ENCODE measurements around the gene BTBD9. TPM values are rescaled to one million over a fixed set of nuclear protein-coding genes. Genes with fewer than 3 reads are reported as not detected.

BTBD9 gene
- total RNA-seq, 2 experiments from 2014 or later, result 11.0 to 13.8 TPM

DNA sequence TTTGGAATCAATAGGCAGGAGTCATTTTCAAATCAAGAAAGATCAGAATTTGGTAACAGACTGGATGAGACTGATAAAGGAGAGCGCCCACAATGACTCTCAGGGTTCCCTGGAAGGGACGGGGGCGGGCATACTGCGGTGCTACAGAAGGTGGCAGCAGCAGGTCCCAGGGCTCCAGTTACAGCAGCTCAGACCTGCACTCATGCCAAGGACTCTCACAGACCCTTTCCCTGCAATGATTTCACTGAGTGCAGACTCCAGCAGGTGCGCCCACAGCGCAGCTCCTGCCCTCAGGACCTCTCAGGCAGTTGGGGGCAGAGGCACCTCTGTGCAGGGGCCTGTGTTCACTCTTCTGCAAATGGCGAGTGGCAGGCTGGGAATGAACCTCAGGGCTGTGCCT lies 460.4 kb downstream of the BTBD9 start:
- no peak overlapping the region for H3K27ac Mint-ChIP-seq
- DNase-seq, result no peak

DNA sequence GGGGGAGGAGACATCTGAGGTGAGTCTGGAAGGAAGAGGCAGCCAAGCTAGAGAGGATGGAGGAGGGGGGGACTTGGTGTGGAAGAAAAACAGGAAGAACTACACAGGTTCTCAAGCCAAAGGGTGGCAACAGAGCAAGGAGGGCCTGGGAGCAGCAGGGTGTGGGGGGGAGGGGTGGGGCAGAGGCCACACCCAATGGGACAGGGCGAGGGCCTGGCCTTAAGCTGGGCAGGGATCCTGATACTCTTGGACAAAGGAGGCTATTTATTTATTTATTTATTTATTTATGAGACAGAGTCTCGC lies 461.2 kb downstream of the BTBD9 start:
- DNase-seq (no peak), ATAC-seq (no peak)
- Mint-ChIP-seq H3K9me3 (ENCODE audit: low read depth) (no peaks in the 10 kb centered on the region), H3K4me3 (no peak overlapping the region), H3K27ac (no peak overlapping the region), H3K27me3 (no peaks in the 10 kb centered on the region), H3K4me1 (no peaks in the 10 kb centered on the region), H3K36me3 (no peaks in the 10 kb centered on the region)
- CTCF ChIA-PET, result no interaction called here

More for the DNA sequence above, 460.4 kb downstream of the BTBD9 start:
- no peaks in the 10 kb centered on the region for H3K4me1 Mint-ChIP-seq
- H3K36me3 Mint-ChIP-seq, result no peaks in the 10 kb centered on the region
- CTCF ChIA-PET, result no interaction called here
- no peak overlapping the region for H3K4me3 Mint-ChIP-seq
- no peak for ATAC-seq
- no peaks in the 10 kb centered on the region for H3K9me3 Mint-ChIP-seq (ENCODE audit: low read depth)
- H3K27me3 Mint-ChIP-seq, result no peaks in the 10 kb centered on the region

DNA sequence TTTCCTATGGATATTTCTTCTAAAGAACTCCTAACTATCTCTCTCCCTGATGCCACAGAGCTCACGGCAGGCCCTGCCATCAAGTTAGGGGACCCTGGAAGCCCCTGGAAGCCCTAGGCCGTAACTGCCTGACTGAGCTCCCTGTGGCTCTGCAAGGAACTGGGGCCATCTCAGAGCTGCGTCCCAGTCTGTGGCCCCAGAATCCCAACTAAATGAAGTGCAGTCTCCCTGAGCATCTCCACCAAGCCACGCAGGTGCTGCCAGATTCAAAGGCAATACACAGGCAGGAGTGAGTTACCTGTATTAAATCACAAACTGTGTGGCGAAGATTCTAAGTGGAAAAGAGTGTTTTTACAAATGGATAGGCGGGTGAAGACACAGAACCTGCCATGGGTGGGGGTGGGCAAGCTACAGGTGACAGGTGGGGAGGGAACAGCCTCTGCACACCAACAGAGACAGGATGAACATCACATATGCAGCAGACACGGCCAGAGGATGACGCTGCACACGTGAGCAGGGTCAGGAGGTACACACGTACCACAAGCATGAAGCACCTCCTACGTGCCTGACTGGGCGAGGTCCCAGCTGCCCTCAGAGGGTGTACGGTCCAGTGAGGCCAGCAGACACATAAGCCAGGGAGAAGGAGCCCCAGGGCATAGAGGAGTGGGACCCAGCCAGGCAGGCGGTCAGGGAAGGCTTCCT lies 461.7 kb downstream of the BTBD9 start:
- no peaks in the 10 kb centered on the region for H3K27me3 Mint-ChIP-seq
- DNase-seq (no peak), ATAC-seq (no peak)
- H3K27ac Mint-ChIP-seq, result no peak overlapping the region
- no peaks in the 10 kb centered on the region for H3K36me3 Mint-ChIP-seq
- no peaks in the 10 kb centered on the region for H3K4me1 Mint-ChIP-seq
- H3K9me3 Mint-ChIP-seq (ENCODE audit: low read depth), result no peaks in the 10 kb centered on the region
- no peak overlapping the region for H3K4me3 Mint-ChIP-seq
- CTCF ChIA-PET, result no interaction called here

DNA sequence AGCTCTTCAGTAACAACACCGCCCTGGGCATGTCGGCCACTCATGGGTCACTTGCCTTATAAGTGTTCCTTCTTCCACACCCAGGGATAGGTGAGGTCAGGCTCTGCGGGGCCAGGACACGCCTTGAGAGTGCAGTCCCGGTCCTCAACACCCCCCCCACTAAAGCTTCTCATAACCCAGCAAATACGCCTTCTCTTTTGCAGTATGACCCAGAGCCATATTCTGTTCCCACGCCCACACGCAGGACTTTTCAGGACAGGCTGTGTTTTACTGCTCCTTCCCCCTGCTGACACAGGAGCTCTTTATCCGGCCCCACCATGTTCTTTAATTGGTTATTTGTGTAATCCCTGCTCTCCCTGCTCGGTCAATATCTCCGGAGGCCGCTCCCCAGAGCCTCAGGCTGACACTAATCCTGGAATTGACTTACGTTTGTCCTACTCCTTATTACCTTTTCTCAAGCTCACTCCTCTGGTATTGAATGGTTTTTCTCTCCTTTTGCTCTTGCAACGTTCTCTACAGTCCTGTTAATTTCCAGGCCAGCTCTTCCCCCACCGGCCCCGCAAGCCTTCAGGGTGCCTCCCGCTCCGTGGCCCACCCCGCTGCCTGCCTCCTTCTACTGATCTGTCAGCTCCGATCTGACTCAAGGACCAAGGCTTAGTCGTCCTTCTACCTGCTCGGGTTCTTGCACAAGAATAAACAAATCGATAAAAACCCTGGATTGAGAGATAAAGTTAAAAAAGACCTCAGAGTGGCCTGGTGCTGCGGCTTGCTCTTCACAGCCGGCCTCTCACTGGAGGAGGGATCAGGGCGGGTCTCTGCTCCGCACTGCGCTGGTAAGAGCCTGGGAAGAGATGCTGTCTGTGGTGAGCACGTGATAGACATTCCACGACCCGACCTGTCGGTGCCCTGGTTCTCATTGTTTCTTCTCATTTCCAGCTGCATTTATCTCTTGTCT lies 462.7 kb downstream of the BTBD9 start:
- H3K9me3 Mint-ChIP-seq (ENCODE audit: low read depth), result no peaks in the 10 kb centered on the region
- H3K4me1 Mint-ChIP-seq, result no peaks in the 10 kb centered on the region
- H3K4me3 Mint-ChIP-seq, result no peak overlapping the region
- CTCF ChIA-PET, result interaction anchor here (0.7 kb wide), 1 partner anchor 17 kb away, joined by 3 read pairs; no protein-coding TSS in a partner anchor
- H3K27ac Mint-ChIP-seq, result no peak overlapping the region
- ATAC-seq (no peak), DNase-seq (no peak)
- H3K27me3 Mint-ChIP-seq, result no peaks in the 10 kb centered on the region
- no peaks in the 10 kb centered on the region for H3K36me3 Mint-ChIP-seq

DNA sequence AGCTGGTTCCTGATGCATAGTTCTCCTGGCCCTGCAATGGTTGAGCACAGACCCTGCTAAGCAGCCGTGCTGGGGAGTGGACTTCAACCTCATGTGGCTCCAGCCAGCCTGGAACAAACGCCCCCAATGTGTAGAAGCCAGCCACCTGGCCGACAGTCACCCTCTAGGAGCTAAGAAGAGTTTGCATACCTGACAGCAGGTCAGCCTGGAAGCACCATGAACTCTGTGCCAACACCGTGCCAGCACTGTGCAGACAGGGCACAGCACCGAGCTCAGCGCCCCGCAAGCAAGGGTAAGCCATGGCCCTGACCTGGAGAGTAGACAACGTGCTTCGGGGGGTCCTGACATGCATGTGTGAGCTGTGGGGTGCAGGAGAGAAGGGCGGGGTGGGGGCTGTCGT lies 463.9 kb downstream of the BTBD9 start:
- no peaks in the 10 kb centered on the region for H3K27me3 Mint-ChIP-seq
- no peaks in the 10 kb centered on the region for H3K36me3 Mint-ChIP-seq
- no peak overlapping the region for H3K27ac Mint-ChIP-seq
- H3K4me1 Mint-ChIP-seq, result no peaks in the 10 kb centered on the region
- DNase-seq (no peak), ATAC-seq (no peak)
- no peaks in the 10 kb centered on the region for H3K9me3 Mint-ChIP-seq (ENCODE audit: low read depth)
- CTCF ChIA-PET, result no interaction called here
- H3K4me3 Mint-ChIP-seq, result no peak overlapping the region

DNA sequence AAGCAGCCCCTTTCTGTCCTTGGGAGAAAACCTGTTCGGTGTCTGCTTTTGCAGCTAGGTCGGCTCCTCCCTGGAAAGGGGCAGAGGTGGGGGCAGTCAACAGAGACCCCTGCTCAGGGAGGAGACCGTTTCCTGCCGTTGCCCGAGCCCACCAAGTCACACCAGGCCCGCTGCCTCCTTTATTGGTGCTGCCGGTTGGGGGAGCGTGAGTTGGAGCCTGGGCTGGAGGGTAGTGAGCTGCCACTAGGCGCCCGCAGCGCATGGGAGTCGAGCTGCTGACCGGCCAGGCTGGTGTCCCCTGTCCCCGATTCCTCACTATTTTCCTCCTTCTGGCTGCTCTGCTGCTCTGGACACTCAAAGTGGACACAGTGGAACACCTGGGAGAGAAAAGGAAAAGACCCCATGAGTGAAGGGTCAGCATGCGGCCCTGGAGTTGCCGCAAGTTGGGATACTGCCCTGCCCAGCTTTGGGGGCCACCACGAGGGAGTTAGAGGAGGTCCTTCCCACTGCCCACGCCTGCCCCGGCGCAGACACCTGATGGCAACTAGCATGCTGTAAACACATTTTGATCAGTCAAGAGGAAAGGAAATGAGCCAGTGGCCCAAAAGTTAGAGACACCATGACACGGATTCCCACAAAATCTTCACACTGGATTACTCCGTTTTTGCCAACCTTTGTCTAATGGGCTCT lies 464.8 kb downstream of the BTBD9 start:
- H3K4me3 Mint-ChIP-seq, result no peak overlapping the region
- H3K9me3 Mint-ChIP-seq (ENCODE audit: low read depth), result no peaks in the 10 kb centered on the region
- no peak for DNase-seq
- no peaks in the 10 kb centered on the region for H3K36me3 Mint-ChIP-seq
- ATAC-seq, result no peak
- CTCF ChIA-PET, result no interaction called here
- no peak overlapping the region for H3K27ac Mint-ChIP-seq
- H3K4me1 Mint-ChIP-seq, result no peaks in the 10 kb centered on the region
- H3K27me3 Mint-ChIP-seq, result no peaks in the 10 kb centered on the region

DNA sequence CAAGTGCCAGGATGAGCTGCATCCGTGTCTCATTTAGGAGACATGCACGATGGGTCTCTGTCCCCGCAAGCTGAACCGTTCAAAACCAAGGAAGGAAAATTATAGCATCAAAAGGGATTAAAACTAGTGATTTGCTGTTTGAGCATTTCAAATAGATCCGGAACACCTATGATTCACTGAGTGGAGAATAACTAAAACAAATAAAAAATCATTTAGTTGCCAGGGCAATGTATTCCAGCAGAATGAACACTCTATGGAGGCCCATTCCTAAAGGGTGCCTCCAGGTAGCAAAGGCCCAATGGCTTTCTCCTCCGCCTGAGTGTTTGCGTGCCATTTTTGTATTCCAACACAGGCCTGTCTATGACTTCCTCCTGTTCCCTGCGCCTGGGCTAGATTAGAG lies 465.4 kb downstream of the BTBD9 start:
- no peak overlapping the region for H3K4me3 Mint-ChIP-seq
- no peak overlapping the region for H3K27ac Mint-ChIP-seq
- no peaks in the 10 kb centered on the region for H3K27me3 Mint-ChIP-seq
- no peak for ATAC-seq
- CTCF ChIA-PET, result no interaction called here
- no peaks in the 10 kb centered on the region for H3K36me3 Mint-ChIP-seq
- H3K4me1 Mint-ChIP-seq, result no peaks in the 10 kb centered on the region
- H3K9me3 Mint-ChIP-seq (ENCODE audit: low read depth), result no peaks in the 10 kb centered on the region
- no peak for DNase-seq

DNA sequence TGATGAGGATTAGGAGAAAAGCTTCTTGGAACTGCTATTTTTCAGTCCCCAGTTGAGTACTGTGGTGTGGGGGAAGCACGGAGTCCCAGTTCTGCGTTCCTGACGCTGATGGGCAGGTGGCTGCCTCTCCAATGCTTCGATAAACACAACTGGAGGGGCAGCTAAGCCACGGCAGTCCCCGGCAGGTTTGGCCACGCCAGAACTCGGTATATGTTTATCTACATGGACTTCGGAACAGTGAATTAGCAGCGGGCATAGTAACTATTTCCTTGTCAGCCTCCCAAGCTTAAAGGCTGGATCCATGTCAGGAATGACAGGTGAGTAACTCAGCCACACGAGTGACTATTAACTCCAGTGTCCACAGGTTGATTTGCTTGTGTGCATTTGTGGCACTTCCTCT lies 465.8 kb downstream of the BTBD9 start:
- Mint-ChIP-seq H3K9me3 (ENCODE audit: low read depth) (no peaks in the 10 kb centered on the region), H3K4me3 (no peak overlapping the region), H3K4me1 (no peaks in the 10 kb centered on the region), H3K36me3 (no peaks in the 10 kb centered on the region), H3K27me3 (no peaks in the 10 kb centered on the region), H3K27ac (no peak overlapping the region)
- DNase-seq, result no peak
- no peak for ATAC-seq
- CTCF ChIA-PET, result no interaction called here

DNA sequence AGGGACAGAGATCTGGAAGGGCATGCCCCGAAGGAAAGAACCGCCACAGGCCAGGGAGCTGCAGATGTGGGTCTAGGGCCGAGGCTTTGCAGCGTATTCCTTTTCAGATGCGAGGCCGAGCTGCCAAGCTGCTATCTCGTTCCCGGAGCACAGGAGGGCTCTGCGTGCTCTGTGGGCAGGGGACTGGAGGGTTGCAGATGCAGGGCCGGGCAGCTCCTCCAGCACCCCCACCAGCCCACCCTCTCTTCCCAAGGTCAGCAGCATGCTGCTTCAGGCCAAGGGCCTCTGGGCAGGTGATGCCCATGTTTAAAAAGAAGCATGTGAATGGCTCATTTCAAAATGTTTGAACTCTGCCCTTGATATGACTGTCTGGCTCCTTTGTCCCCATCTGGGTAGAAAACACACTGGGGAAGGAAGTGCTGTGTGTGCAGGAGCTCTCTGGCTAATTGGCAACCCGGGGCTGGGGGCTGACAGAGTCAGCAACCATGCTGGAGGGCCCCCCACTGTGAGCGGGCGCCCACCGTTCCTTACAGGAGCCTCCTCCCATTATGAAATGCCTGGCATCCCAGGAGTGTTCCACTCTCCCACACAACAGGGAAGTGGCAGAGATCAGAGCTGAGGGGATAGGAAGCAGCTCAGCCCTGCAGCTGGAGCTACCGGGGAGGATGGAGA lies 466.9 kb downstream of the BTBD9 start:
- no peak for ATAC-seq
- no peak for DNase-seq
- CTCF ChIA-PET, result no interaction called here
- Mint-ChIP-seq H3K9me3 (ENCODE audit: low read depth) (no peaks in the 10 kb centered on the region), H3K27me3 (no peaks in the 10 kb centered on the region), H3K27ac (no peak overlapping the region), H3K36me3 (no peaks in the 10 kb centered on the region), H3K4me1 (no peaks in the 10 kb centered on the region), H3K4me3 (no peak overlapping the region)

DNA sequence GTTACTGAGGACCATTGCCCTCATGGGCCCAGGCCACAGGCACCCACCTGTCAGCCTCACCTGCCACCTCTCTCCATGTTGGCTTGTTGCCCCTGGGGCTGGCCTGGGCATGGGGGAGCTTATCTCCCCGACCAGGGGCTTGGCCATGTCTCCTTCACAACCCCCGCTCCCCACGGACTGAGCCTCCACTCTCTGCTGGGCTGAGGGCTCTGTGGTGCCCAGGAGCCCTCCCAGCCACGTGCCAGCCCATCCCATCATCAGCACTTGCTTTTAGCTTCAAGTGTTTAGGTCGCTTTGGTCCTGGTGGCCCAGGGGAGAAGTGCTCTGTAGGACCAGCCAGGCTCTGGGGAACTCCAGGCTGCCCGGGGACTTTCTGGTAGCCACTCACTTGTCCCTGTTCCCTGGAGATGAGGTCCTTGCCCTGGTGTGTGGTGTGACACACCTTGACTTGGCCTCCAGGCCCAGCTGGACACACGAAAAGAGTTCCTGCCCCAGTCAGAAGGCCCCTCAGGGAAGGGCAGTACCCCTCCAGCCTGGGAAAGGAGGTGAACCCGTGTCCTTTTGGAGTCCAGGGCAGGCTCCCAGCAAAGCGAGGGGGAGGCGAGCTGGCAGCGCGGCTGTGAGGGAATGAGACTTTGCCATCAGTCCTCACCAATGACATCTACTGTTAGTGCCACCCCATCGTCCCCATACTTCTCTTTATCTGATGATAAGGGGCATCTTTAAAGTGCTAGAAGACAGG lies 467.6 kb downstream of the BTBD9 start:
- Mint-ChIP-seq H3K9me3 (ENCODE audit: low read depth) (no peaks in the 10 kb centered on the region), H3K27me3 (no peaks in the 10 kb centered on the region), H3K4me3 (no peak overlapping the region), H3K4me1 (no peaks in the 10 kb centered on the region), H3K27ac (no peak overlapping the region), H3K36me3 (no peaks in the 10 kb centered on the region)
- CTCF ChIA-PET, result no interaction called here
- DNase-seq, result no peak
- no peak for ATAC-seq

DNA sequence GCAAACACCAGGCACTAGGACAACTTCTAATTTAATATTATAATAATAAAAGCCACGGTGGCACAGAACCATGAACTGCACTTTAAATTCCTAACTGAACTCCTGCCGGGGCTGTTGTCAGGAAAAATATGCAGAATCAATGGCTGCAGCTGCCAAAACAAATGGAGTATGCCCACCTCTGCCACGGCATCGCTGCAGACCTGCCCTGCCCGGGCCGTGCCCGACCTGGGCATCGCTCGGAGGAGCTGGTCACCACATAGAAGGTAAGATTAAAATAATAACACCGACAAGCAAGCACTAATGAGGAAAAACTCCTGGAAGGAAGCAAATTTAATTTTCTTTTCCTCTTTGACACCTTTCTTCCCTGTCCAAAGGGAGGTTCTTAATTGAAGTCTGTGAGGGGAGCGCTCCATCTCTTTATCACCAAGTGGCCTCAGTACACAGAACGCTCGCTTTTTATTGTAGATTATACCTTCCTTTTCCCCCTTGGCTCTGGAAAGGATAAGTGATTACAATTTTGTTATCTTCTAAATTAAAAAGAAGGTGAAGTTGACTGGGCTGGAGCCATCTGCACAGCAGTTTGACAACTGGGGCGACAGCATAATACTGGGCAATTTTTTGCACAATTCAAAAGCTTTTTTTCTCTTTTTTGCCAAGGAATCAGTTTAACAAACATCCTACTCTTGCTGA lies 468.9 kb downstream of the BTBD9 start:
- H3K27me3 Mint-ChIP-seq, result no peaks in the 10 kb centered on the region

DNA sequence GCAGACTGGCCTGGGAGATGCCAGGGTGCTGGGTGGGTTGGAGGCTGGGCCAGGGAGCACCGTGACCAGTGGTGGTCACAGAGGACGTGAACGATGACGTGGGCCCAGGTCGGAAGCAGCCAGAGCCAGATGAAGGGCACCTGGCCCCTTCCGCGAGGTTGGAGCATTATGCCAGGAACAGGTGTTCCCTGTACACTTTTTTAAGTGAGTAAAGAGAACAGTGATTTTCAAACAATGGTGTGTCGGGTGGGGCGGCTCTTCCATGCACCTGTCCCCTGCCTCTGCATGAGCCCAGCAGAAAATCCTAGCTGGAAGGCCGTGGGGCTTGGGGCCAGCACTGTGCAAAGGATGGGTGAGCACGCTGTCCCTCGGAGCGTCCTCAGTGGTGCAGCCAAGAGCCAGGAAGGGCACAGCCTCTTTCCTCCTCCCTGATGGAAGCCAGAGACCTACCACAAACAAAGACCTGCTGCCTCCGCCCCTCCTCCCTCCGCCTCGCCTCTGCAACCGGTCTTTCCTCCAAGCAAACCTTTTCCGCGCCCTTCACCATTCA lies 469.7 kb downstream of the BTBD9 start:
- Mint-ChIP-seq H3K4me3 (no peak overlapping the region), H3K9me3 (ENCODE audit: low read depth) (no peaks in the 10 kb centered on the region), H3K4me1 (no peaks in the 10 kb centered on the region), H3K27me3 (no peaks in the 10 kb centered on the region), H3K36me3 (no peaks in the 10 kb centered on the region), H3K27ac (no peak overlapping the region)
- CTCF ChIA-PET, result no interaction called here
- ATAC-seq, result no peak
- DNase-seq, result no peak

More for the DNA sequence above, 468.9 kb downstream of the BTBD9 start:
- CTCF ChIA-PET, result no interaction called here
- H3K9me3 Mint-ChIP-seq (ENCODE audit: low read depth), result no peaks in the 10 kb centered on the region
- ATAC-seq (no peak), DNase-seq (no peak)
- no peaks in the 10 kb centered on the region for H3K36me3 Mint-ChIP-seq
- no peak overlapping the region for H3K27ac Mint-ChIP-seq
- no peak overlapping the region for H3K4me3 Mint-ChIP-seq
- H3K4me1 Mint-ChIP-seq, result no peaks in the 10 kb centered on the region

Data from activated CD8-positive, alpha-beta memory T cell treated with anti-CD3 and anti-CD28 coated beads, Interleukin-2, amount 10 ng/mL, durations not matched to agents 7 days and 5 days (primary cell).